ENCODE data around the gene PATZ1. TPM values are rescaled to one million over a fixed set of nuclear protein-coding genes. Genes with fewer than 3 reads are reported as not detected.
"Not testable (repeated sequence)": the region's sequence is repeated elsewhere in the genome, so short reads cannot be mapped to it uniquely, and the experiment has no call there.

PATZ1 gene
- total RNA-seq, 1 donor from 2014 or later: 98.9 TPM

DNA sequence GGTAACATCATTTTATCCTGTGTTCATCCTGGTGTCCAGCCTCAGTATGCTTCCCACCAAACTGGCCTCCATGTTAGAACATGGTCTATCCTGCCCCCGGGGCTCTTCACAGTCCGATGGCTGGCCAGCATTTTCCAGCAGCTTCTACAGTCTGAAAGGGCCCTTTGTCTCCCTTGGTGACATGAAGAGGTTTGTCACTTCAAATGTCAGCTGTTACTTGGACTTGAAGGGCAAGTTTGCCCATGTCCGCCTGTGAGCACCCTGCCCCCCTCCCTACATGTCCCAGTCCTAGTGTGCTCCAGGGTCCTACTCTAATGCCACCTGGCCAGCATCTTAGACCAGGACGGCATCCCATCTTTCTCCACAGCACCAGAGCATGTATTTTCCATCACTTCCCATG, 24.7 kb downstream of the PATZ1 start:
- TF ChIP-seq, protein P1, sequence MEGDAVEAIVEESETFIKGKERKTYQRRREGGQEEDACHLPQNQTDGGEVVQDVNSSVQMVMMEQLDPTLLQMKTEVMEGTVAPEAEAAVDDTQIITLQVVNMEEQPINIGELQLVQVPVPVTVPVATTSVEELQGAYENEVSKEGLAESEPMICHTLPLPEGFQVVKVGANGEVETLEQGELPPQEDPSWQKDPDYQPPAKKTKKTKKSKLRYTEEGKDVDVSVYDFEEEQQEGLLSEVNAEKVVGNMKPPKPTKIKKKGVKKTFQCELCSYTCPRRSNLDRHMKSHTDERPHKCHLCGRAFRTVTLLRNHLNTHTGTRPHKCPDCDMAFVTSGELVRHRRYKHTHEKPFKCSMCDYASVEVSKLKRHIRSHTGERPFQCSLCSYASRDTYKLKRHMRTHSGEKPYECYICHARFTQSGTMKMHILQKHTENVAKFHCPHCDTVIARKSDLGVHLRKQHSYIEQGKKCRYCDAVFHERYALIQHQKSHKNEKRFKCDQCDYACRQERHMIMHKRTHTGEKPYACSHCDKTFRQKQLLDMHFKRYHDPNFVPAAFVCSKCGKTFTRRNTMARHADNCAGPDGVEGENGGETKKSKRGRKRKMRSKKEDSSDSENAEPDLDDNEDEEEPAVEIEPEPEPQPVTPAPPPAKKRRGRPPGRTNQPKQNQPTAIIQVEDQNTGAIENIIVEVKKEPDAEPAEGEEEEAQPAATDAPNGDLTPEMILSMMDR (IDR thresholded peaks at IDR 0.05; ENCODE audit: partially characterized antibody, unreplicated experiment): no peak
- no peak overlapping the region for H3K27ac Mint-ChIP-seq (ENCODE audit: unreplicated experiment)
- H3K4me1 Mint-ChIP-seq (ENCODE audit: low read depth, unreplicated experiment): no peaks in the 10 kb centered on the region
- DNase-seq: no peak
- H3K9me3 Mint-ChIP-seq (ENCODE audit: unreplicated experiment): peaks cover 2% of the 10 kb centered on the region
- H3K27me3 Mint-ChIP-seq (ENCODE audit: unreplicated experiment): no peaks in the 10 kb centered on the region
- no peak overlapping the region for H3K4me3 Mint-ChIP-seq (ENCODE audit: unreplicated experiment)
- peaks cover 5% of the 10 kb centered on the region for H3K36me3 Mint-ChIP-seq (ENCODE audit: unreplicated experiment)

DNA sequence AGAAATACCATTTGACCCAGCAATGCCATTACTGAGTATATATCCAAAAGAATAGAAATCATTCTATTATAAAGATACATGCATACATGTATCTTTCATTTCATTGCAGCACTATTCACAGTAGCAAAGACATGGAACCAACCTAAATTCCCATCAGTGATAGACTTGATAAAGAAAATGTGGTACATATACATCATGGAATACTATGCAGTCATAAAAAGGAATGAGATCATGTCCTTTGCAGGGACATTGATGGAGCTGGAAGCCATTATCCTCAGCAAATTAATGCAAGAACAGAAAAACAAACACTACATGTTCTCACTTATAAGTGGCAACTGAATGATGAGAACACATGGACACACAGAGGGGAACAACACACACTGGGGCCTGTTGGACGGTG, 31.9 kb downstream of the PATZ1 start:
- H3K27me3 Mint-ChIP-seq (ENCODE audit: unreplicated experiment): not testable (repeated sequence)

DNA sequence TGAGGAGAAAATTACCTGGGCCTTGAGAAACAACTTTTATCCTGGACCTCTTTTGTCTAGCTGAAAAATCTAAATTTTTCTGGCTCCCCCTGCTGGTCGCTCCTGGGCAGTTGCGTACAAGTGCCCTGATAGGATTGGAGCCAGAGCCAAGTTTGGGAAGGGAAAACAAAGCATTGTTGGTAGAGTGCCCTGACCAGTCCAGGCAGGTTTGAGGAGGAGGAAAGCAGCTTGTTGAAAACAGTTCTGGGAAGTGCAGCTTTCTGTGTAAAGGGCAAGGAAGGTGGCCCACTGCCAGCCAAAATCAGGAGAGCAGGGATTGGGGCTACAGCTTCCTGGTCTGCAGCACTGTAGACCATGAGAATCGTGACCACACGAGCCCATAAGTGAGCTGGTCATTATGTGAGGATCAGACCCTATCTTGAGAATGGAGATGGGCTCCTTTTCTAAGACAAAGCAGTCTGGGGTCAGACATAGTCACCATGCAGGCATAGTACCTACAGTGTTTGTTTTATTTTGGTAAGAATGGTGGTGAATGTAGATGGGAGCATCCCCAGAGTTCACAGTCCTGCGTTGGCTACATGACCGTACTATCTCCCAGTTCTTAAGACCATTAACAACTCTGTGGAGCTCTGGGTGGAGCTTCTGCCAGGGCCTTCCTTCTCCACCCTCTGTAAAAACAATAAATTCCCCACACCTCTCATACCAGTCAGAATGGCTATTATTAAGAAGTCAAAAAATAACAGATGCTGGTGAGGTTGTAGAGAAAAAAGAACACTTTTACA, 32.6 kb downstream of the PATZ1 start:
- no peak overlapping the region for H3K4me3 Mint-ChIP-seq (ENCODE audit: unreplicated experiment)
- H3K36me3 Mint-ChIP-seq (ENCODE audit: unreplicated experiment): peaks cover 17% of the 10 kb centered on the region
- no peak overlapping the region for H3K27ac Mint-ChIP-seq (ENCODE audit: unreplicated experiment)
- TF ChIP-seq, protein P1 (IDR thresholded peaks at IDR 0.05; ENCODE audit: partially characterized antibody, unreplicated experiment): peak; percentile 96
- DNase-seq: peak; percentile 75
- no peaks in the 10 kb centered on the region for H3K9me3 Mint-ChIP-seq (ENCODE audit: unreplicated experiment)
- H3K4me1 Mint-ChIP-seq (ENCODE audit: low read depth, unreplicated experiment): peaks cover 2% of the 10 kb centered on the region
- peaks cover 2% of the 10 kb centered on the region for H3K27me3 Mint-ChIP-seq (ENCODE audit: unreplicated experiment)

More for the DNA sequence above, 31.9 kb downstream of the PATZ1 start:
- H3K4me1 Mint-ChIP-seq (ENCODE audit: low read depth, unreplicated experiment); DNase-seq; H3K27ac Mint-ChIP-seq (ENCODE audit: unreplicated experiment); H3K4me3 Mint-ChIP-seq (ENCODE audit: unreplicated experiment); H3K9me3 Mint-ChIP-seq (ENCODE audit: unreplicated experiment): not testable (repeated sequence)
- peaks cover 17% of the 10 kb centered on the region for H3K36me3 Mint-ChIP-seq (ENCODE audit: unreplicated experiment)

DNA sequence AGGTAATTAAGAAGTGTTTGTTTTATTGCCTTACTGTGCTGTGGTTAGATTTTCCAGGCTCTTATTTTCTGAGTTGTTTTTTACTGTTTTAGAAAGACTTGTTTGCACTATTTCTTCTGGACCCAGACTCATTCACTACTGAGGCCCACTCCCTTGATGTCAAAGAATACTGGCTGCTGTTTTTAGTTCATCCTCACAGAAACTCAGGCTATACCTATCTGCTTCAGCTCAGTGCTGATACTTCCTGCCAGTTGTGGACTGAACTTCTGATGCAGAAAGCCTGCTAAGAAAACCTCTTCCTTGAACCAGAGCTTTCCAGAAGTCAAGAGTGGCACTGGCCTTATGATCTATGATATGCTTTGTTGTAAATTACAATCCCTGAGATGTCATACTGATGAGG, 38.0 kb downstream of the PATZ1 start:
- DNase-seq: no peak
- no peaks in the 10 kb centered on the region for H3K36me3 Mint-ChIP-seq (ENCODE audit: unreplicated experiment)
- no peak overlapping the region for H3K4me3 Mint-ChIP-seq (ENCODE audit: unreplicated experiment)
- H3K9me3 Mint-ChIP-seq (ENCODE audit: unreplicated experiment): peaks cover 6% of the 10 kb centered on the region
- TF ChIP-seq, protein P1 (IDR thresholded peaks at IDR 0.05; ENCODE audit: partially characterized antibody, unreplicated experiment): no peak
- H3K27me3 Mint-ChIP-seq (ENCODE audit: unreplicated experiment): no peaks in the 10 kb centered on the region
- peaks cover 2% of the 10 kb centered on the region for H3K4me1 Mint-ChIP-seq (ENCODE audit: low read depth, unreplicated experiment)
- H3K27ac Mint-ChIP-seq (ENCODE audit: unreplicated experiment): no peak overlapping the region

DNA sequence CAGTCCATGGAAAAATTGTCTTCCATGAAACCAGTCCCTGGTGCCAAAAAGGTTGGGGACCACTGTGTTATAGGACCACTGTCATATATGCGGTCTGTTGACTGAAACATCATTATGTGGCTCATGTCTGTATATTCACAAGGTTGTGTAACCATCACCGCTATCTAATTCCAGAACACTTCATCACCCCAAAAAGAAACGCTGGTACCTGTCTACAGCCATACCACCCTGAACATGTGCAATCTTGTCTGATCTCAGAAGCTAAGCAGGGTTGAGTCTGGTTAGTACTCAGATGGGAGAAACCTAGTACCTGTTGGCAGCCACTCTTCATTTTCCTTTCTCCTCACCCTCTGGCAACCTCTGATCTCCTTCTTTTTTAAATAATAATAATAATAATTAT, 41.0 kb downstream of the PATZ1 start:
- Mint-ChIP-seq H3K36me3 (ENCODE audit: unreplicated experiment) (no peaks in the 10 kb centered on the region), H3K4me1 (ENCODE audit: low read depth, unreplicated experiment) (peaks cover 2% of the 10 kb centered on the region), H3K27me3 (ENCODE audit: unreplicated experiment) (no peaks in the 10 kb centered on the region), H3K9me3 (ENCODE audit: unreplicated experiment) (peaks cover 6% of the 10 kb centered on the region), H3K4me3 (ENCODE audit: unreplicated experiment) (no peak overlapping the region), H3K27ac (ENCODE audit: unreplicated experiment) (no peak overlapping the region)
- TF ChIP-seq, protein P1 (IDR thresholded peaks at IDR 0.05; ENCODE audit: partially characterized antibody, unreplicated experiment): no peak
- no peak for DNase-seq

All from glutamatergic neuron (in vitro differentiated cells).